HCT116 (cell line): ENCODE results near the gene MINDY3. TPM values are rescaled to one million over a fixed set of nuclear protein-coding genes. Genes with fewer than 3 reads are reported as not detected.

Experiments
- ATAC-seq: fragments of 200-7000 bp; cut with Tn5 transposase; 2 replicates; pipeline ENCODE4 v1.9.1; 2020; ENCODE audit warnings: mild to moderate bottlenecking, moderate library complexity
- BruUV-seq: library from RNA; stranded (reverse); fragments of 400-500 nt; replicated peaks from 2 replicates; lab custom pipeline; 2021; lab: Mats Ljungman, UMichigan
- CTCF ChIA-PET: fragments of 300-600 bp; sonication (Branson Sonifier 250); formaldehyde crosslinking; loops from one replicate; lab custom pipeline; 2021; ENCODE audit warnings: antibody characterized with exemption; lab: Charles Lee
- POLR2A ChIA-PET: fragments of 300-600, 350-600 bp; sonication (Branson Sonifier 250); formaldehyde crosslinking; loops from one replicate; lab custom pipeline; 2021; ENCODE audit warnings: antibody characterized with exemption; lab: Charles Lee
- RAD21 ChIA-PET, 2 experiments: fragments of 300-600 bp; sonication (Branson Sonifier 250); formaldehyde crosslinking; loops; one replicate each; lab custom pipeline; 2023; ENCODE audit warnings: low total read pairs in 2 of 2; ENCODE audit not compliant: uncharacterized antibody in 2 of 2, unreplicated experiment in 2 of 2, low non-redundant PET in 1 of 2; lab: Charles Lee
- DNase-seq: peaks from one replicate; pipeline ENCODE4 v3.0.0-alpha.2; 2010; ENCODE audit warnings: low read depth, low spot score
- H2AFZ ChIP-seq: fragments of 200-600 bp; shearing (Covaris generic), sonication (generic); 2 replicates; pipeline ENCODE4 v1.6.1; 2017; ENCODE audit warnings: low read depth, mixed run types, mixed read lengths, antibody characterized with exemption, low read length; ENCODE audit not compliant: poor library complexity, severe bottlenecking
- H3K27ac ChIP-seq: 2 replicates; pipeline ENCODE4 v1.5.1; 2012; ENCODE audit warnings: low read depth, low read length
- H3K27me3 ChIP-seq: fragments of 200-600 bp; sonication (generic); 2 replicates; pipeline ENCODE4 v1.6.1; 2016; ENCODE audit warnings: mixed run types, low read length, mixed read lengths; ENCODE audit not compliant: insufficient read depth
- H3K36me3 ChIP-seq, 2 experiments: fragments of 200-500 bp in 1 of 2; fragments of 200-600 bp in 1 of 2; sonication (Bioruptor generic) in 1 of 2; sonication (generic) in 1 of 2; 2 replicates each; pipeline versions ENCODE4 v1.5.1 to v1.6.1; 2014 to 2016; ENCODE audit warnings: low read length in 2 of 2, inconsistent platforms in 1 of 2, mixed read lengths in 1 of 2, mixed run types in 1 of 2; ENCODE audit not compliant: insufficient read depth in 2 of 2, control insufficient read depth in 1 of 2
- H3K4me1 ChIP-seq, 2 experiments: fragments of 200-600 bp in 1 of 2; sonication (generic) in 1 of 2; 2 replicates each; pipeline versions ENCODE4 v1.5.1 to v1.6.1; 2012 to 2017; ENCODE audit warnings: low read length in 2 of 2, inconsistent platforms in 1 of 2, mild to moderate bottlenecking in 1 of 2, mixed read lengths in 1 of 2, mixed run types in 1 of 2, moderate library complexity in 1 of 2; ENCODE audit not compliant: insufficient read depth in 2 of 2, control insufficient read depth in 1 of 2
- H3K4me2 ChIP-seq: fragments of 200-600 bp; sonication (generic); 2 replicates; pipeline ENCODE4 v1.6.1; 2017; ENCODE audit warnings: mixed run types, low read length, mixed read lengths
- H3K4me3 ChIP-seq, 2 experiments: fragments of 200-600 bp in 1 of 2; sonication (generic) in 1 of 2; replicated peaks in 1 of 2; 2 replicates each; pipeline ENCODE4 v1.5.1; 2011 to 2016; ENCODE audit warnings: low read length in 2 of 2, control low read depth in 1 of 2, low read depth in 1 of 2, mild to moderate bottlenecking in 1 of 2, mixed read lengths in 1 of 2, mixed run types in 1 of 2
- H3K79me2 ChIP-seq: fragments of 200-600 bp; sonication (generic); 2 replicates; pipeline ENCODE4 v1.6.1; 2017; ENCODE audit warnings: mild to moderate bottlenecking, mixed run types, low read length, moderate library complexity, mixed read lengths; ENCODE audit not compliant: insufficient read depth
- H3K9ac ChIP-seq: fragments of 200-600 bp; sonication (generic); 2 replicates; pipeline ENCODE4 v1.6.1; 2016; ENCODE audit warnings: low read length, mixed read lengths
- H3K9me2 ChIP-seq: fragments of 200-600 bp; sonication (generic), shearing (Covaris generic); 2 replicates; pipeline ENCODE4 v1.6.1; 2017; ENCODE audit warnings: mixed run types, mild to moderate bottlenecking, moderate library complexity; ENCODE audit not compliant: insufficient read depth
- H3K9me3 ChIP-seq, 2 experiments: fragments of 200-500 bp in 1 of 2; fragments of 200-600 bp in 1 of 2; sonication (Bioruptor generic) in 1 of 2; sonication (generic) in 1 of 2; 2 replicates each; pipeline ENCODE4 v1.6.1; 2014 to 2017; ENCODE audit warnings: low read length in 2 of 2, mixed read lengths in 2 of 2, inconsistent platforms in 1 of 2, low read depth in 1 of 2, mild to moderate bottlenecking in 1 of 2, mixed run types in 1 of 2, moderate library complexity in 1 of 2; ENCODE audit not compliant: control insufficient read depth in 1 of 2, insufficient read depth in 1 of 2
- H4K20me1 ChIP-seq: fragments of 200-600 bp; sonication (generic), shearing (Covaris generic); 2 replicates; pipeline ENCODE4 v1.6.1; 2017; ENCODE audit warnings: mixed run types, mild to moderate bottlenecking, moderate library complexity; ENCODE audit not compliant: insufficient read depth
- CBX3 ChIP-seq: IDR thresholded peaks from 2 replicates; pipeline ENCODE4 v1.6.1; 2012; ENCODE audit warnings: low read depth
- EGR1 ChIP-seq: IDR thresholded peaks from 2 replicates; pipeline ENCODE4 v1.6.1; 2012; ENCODE audit warnings: low read depth
- EZH2phosphoT487 ChIP-seq: fragments of 200-600 bp; IDR thresholded peaks from 2 replicates; pipeline ENCODE4 v1.6.1; 2018; ENCODE audit warnings: antibody characterized with exemption, borderline replicate concordance
- RAD21 ChIP-seq: IDR thresholded peaks from 2 replicates; pipeline ENCODE4 v1.6.1; 2012; ENCODE audit warnings: low read depth, mild to moderate bottlenecking
- SIN3A ChIP-seq: IDR thresholded peaks from 2 replicates; pipeline ENCODE4 v1.6.1; 2012; ENCODE audit warnings: low read depth
- SP1 ChIP-seq: IDR thresholded peaks from 2 replicates; pipeline ENCODE4 v1.6.1; 2012; ENCODE audit warnings: low read depth
- TCF7L2 ChIP-seq: IDR thresholded peaks from 2 replicates; pipeline ENCODE4 v1.7.0; 2011; ENCODE audit warnings: borderline replicate concordance, inconsistent platforms; ENCODE audit not compliant: insufficient read depth, insufficient read length; ENCODE audit errors: extremely low read depth
- ZFX ChIP-seq: fragments of 450-650 bp; IDR thresholded peaks from 2 replicates; pipeline ENCODE4 v1.6.1; 2017
- ZNF274 ChIP-seq: fragments of 200-500 bp; sonication (Bioruptor generic); IDR thresholded peaks from 2 replicates; pipeline ENCODE4 v1.6.1; 2014; ENCODE audit warnings: mild to moderate bottlenecking, low read depth, low read length, inconsistent platforms
- intact Hi-C: fragments of 100-400 bp; cut with micrococcal nuclease; formaldehyde crosslinking; loops from 2 replicates; pipeline ENCODE4 v1.10.0; 2022
- total RNA-seq: library from RNA; stranded (reverse); gene quantifications from one replicate; pipeline ENCODE4 v1.2.1, GENCODE V29; 2021; ENCODE audit not compliant: unreplicated experiment
- TF ChIP-seq, protein P1 (sequence below): IDR thresholded peaks from 2 replicates; pipeline ENCODE4 v1.6.1; 2012

MINDY3 gene
- total RNA-seq, 1 experiment from 2014 or later, result 15.5 TPM

DNA sequence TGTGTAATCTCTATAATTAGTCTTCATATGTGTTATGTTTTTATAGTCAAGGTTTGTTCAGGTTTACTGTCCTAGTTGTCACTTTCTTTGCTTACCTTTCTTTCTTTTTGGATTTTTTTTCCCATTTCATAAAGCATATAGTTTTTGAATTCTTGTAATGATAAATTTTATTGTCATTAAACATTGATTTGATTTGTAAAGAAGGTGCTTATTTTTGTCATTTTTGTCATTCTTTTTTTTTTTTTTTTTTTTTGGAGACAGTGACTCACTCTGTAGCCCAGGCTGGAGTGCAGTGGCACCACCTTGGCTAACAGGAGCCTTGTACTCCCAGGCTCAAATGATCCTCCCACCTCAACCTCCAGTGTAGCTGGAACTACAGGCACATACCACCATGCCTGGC lies 9.6 kb upstream of the MINDY3 start:
- Histone ChIP-seq H3K9me3 (no peaks in the 10 kb centered on the region), H3K27ac (no peak overlapping the region), H3K36me3 (no peaks in the 10 kb centered on the region), H3K4me2 (no peak overlapping the region), H2AFZ (no peak overlapping the region)
- no peak for DNase-seq
- CTCF ChIA-PET, result no interaction called here
- intact Hi-C loops, result loop anchor here (10.0 kb wide), 1 partner anchor 1975 kb away; no protein-coding TSS in a partner anchor
- TF ChIP-seq EGR1 (no peak), TCF7L2 (no peak)
- TF ChIP-seq, all 23 proteins: peak for 0
- Histone ChIP-seq H3K4me3 (no peak overlapping the region), H3K79me2 (no peaks in the 10 kb centered on the region), H3K4me1 (no peaks in the 10 kb centered on the region), H3K9me2 (no peaks in the 10 kb centered on the region), H3K27me3 (peaks cover 41% of the 10 kb centered on the region), H4K20me1 (no peaks in the 10 kb centered on the region), H3K9ac (no peak overlapping the region)
- no TSS peak for BruUV-seq
- ChIA-PET RAD21 (no interaction called here), POLR2A (no interaction called here)
- ATAC-seq, result no peak

DNA sequence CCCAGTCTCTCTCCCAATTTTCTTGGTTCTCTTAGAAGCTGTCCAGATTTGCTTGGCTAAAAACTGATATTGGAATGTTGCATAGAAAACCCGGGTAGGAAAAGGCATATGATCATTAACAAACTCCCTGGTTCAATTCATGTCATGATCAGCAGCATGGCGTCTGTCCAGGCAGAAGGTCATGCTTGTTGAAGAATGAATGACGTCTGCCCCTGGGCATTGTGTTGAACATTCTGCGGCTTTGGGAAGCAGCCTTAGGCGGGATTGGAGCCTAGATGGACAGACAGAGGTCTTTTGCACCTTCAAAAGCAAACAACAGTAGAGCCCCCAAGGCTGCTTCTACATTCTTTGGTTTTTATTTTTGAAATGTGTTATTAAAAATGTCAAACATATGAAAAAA lies 7.7 kb upstream of the MINDY3 start:
- RAD21 ChIA-PET, result no interaction called here
- Histone ChIP-seq H3K4me1 (no peaks in the 10 kb centered on the region), H3K36me3 (no peaks in the 10 kb centered on the region), H4K20me1 (no peaks in the 10 kb centered on the region), H3K4me2 (no peak overlapping the region), H3K27ac (no peak overlapping the region), H3K79me2 (no peaks in the 10 kb centered on the region), H3K9me2 (no peaks in the 10 kb centered on the region), H3K9me3 (no peaks in the 10 kb centered on the region), H3K27me3 (peaks cover 41% of the 10 kb centered on the region), H3K4me3 (no peak overlapping the region), H2AFZ (no peak overlapping the region), H3K9ac (no peak overlapping the region)
- BruUV-seq, result no TSS peak
- CTCF ChIA-PET, result no interaction called here
- TF ChIP-seq ZFX, result no peak
- TF ChIP-seq EGR1, result no peak
- no peak for TF ChIP-seq ZNF274
- TF ChIP-seq CBX3, result no peak
- no peak for TF ChIP-seq SIN3A
- TF ChIP-seq SP1, result no peak
- TF ChIP-seq, protein P1, sequence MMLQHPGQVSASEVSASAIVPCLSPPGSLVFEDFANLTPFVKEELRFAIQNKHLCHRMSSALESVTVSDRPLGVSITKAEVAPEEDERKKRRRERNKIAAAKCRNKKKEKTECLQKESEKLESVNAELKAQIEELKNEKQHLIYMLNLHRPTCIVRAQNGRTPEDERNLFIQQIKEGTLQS, result no peak
- no peak for TF ChIP-seq EZH2phosphoT487
- no peak for TF ChIP-seq RAD21
- POLR2A ChIA-PET, result no interaction called here
- intact Hi-C loops, result no loop called here
- no peak for DNase-seq
- ATAC-seq, result no peak
